ENCODE measurements around the gene DDOST. TPM values are rescaled to one million over a fixed set of nuclear protein-coding genes. Genes with fewer than 3 reads are reported as not detected.

The DDOST gene
- total RNA-seq (2022; extraction: Qiagen RNA extraction) = 180 to 210 TPM (median 206 TPM) in 5 replicates

GRCh38 chr1:20661207-20662109, at the start of gene DDOST:
Gene DDOST, minus strand, starts transcription at chr1:20661369. Its CDS starts 19 bp downstream, at chr1:20661350.

GRCh38 chr1:20633190-20634064, 27.7 kb downstream of the DDOST start, which contains the start of gene PINK1:
Gene PINK1, plus strand, starts transcription at chr1:20633458. Its CDS starts 91 bp downstream, at chr1:20633549.

Other genes starting within 250 kb of the DDOST start
- 58.6 to 71.5 TPM (median 66.4 TPM) in 5 replicates for gene CAMK2N1, start 175.2 kb downstream of the DDOST start, total RNA-seq (2022; extraction: Qiagen RNA extraction)
- gene MUL1, start 153.2 kb downstream of the DDOST start, total RNA-seq (2022; extraction: Qiagen RNA extraction) = 39.8 to 44.8 TPM (median 44.0 TPM) in 5 replicates
- gene FAM43B, start 108.8 kb downstream of the DDOST start, total RNA-seq (2022; extraction: Qiagen RNA extraction) = 2.7 to 4.5 TPM (median 3.6 TPM) in 5 replicates
- gene CDA, start 72.3 kb downstream of the DDOST start, total RNA-seq (2022; extraction: Qiagen RNA extraction) = 28.7 to 43.5 TPM (median 33.9 TPM) in 5 replicates
- 25.5 to 33.7 TPM (median 29.5 TPM) in 5 replicates for gene PINK1, start 27.9 kb downstream of the DDOST start, total RNA-seq (2022; extraction: Qiagen RNA extraction)
- gene KIF17, start 56.6 kb upstream of the DDOST start, total RNA-seq (2022; extraction: Qiagen RNA extraction) = 1.8 to 2.7 TPM (median 2.4 TPM) in 5 replicates
- 10.3 to 15.2 TPM (median 12.6 TPM) in 5 replicates for gene SH2D5, start 71.3 kb upstream of the DDOST start, total RNA-seq (2022; extraction: Qiagen RNA extraction)
- 102 to 141 TPM (median 132 TPM) in 5 replicates for gene HP1BP3, start 125.9 kb upstream of the DDOST start, total RNA-seq (2022; extraction: Qiagen RNA extraction)